ENCODE measurements around the gene CFAP46. TPM values are rescaled to one million over a fixed set of nuclear protein-coding genes. Genes with fewer than 3 reads are reported as not detected.

Gene CFAP46
- total and polyA plus RNA-seq, 2 of the 8 experiments (the other 6 are each of a cell fraction or from before 2014, with no cell fraction given): 2.6 to 4.8 TPM

GRCh38 chr10:132953428-132953827 is 11.1 kb upstream of the CFAP46 start:
- H3K27me3 ChIP-seq (replicated peaks in 1 of 4; ENCODE audit: control insufficient read depth in 3 of 4, extremely low read depth in 1 of 4, insufficient read depth in 3 of 4, low read length in 3 of 4): no peaks in the 10 kb centered on the region
- H2AK5ac ChIP-seq (ENCODE audit: low read depth, low read length): no peak overlapping the region
- FAIRE-seq: no peak
- no peak overlapping the region for H2BK12ac ChIP-seq (ENCODE audit: low read depth, low read length)
- H3K9ac ChIP-seq (replicated peaks in 1 of 4; ENCODE audit: extremely low read depth in 1 of 4, low read depth in 3 of 4, low read length in 3 of 4): no peak overlapping the region
- H3K4me2 ChIP-seq (ENCODE audit: insufficient read depth in 1 of 2, low read depth in 2 of 2, low read length in 2 of 2): no peak overlapping the region
- no peak overlapping the region for H3K23ac ChIP-seq (ENCODE audit: insufficient read length)
- no peak overlapping the region for H4K8ac ChIP-seq (ENCODE audit: extremely low read depth, insufficient read depth, low read length)
- DNase-seq (ENCODE audit: low read depth in 1 of 2, low spot score in 2 of 2): no peak
- no peak overlapping the region for H3K27ac ChIP-seq (ENCODE audit: low read depth, low read length)
- H3K14ac ChIP-seq (ENCODE audit: insufficient read length): no peak overlapping the region
- no peaks in the 10 kb centered on the region for H3K79me1 ChIP-seq (ENCODE audit: low read depth, low read length)
- no peak overlapping the region for H2BK5ac ChIP-seq (ENCODE audit: low read depth, low read length)
- no peak overlapping the region for H2AFZ ChIP-seq (ENCODE audit: low read length)
- no peak overlapping the region for H3K4me3 ChIP-seq (ENCODE audit: extremely low read depth in 1 of 4, insufficient read depth in 2 of 4, low read depth in 3 of 4, low read length in 4 of 4)
- no peak overlapping the region for H2BK120ac ChIP-seq (replicated peaks; ENCODE audit: low read depth, low read length)
- H3K36me3 ChIP-seq (ENCODE audit: control insufficient read depth in 2 of 4, insufficient read depth in 4 of 4, low read length in 3 of 4): no peaks in the 10 kb centered on the region
- no peak overlapping the region for H4K5ac ChIP-seq (ENCODE audit: insufficient read length, low read depth, low read length)
- H2BK15ac ChIP-seq (ENCODE audit: low read length): no peak overlapping the region
- H3K4me1 ChIP-seq (replicated peaks in 1 of 4; ENCODE audit: control insufficient read depth in 3 of 4, insufficient read depth in 4 of 4, low read length in 3 of 4): 0 out of 7 replicates have a peak, but pooled peaks cover 0 to under 1% (median 0%) of the 10 kb centered on the region in 4 experiments
- no peak overlapping the region for H3K18ac ChIP-seq (ENCODE audit: extremely low read depth, low read length)
- H3K79me2 ChIP-seq (ENCODE audit: control insufficient read depth in 1 of 2, insufficient read depth in 2 of 2, low read length in 2 of 2): no peaks in the 10 kb centered on the region
- H2BK20ac ChIP-seq (ENCODE audit: low read length): no peak overlapping the region
- 84% methylated on average over 5 of the region's 5 CpGs; no CpG with 5 or more reads in 1 of the 2 experiments for WGBS, 2 experiments (ENCODE audit: extremely low coverage in 1 of 2, insufficient coverage in 1 of 2, insufficient read length in 1 of 2, insufficient replicate concordance in 2 of 2, low coverage in 1 of 2, low lambda C conversion rate in 2 of 2, missing lambda C conversion rate in 1 of 2)
- TF ChIP-seq ASH2L (IDR thresholded peaks at IDR 0.05; ENCODE audit: low read length) (no peak), MAX (IDR thresholded peaks at IDR 0.05) (no peak), FOSL1 (IDR thresholded peaks at IDR 0.05; ENCODE audit: insufficient read depth, low read depth, low read length) (no peak), ATF3 (IDR thresholded peaks at IDR 0.05; ENCODE audit: insufficient read depth, low read depth, low read length) (no peak), SP2 (IDR thresholded peaks at IDR 0.05; ENCODE audit: low read length) (no peak), RFX5 (IDR thresholded peaks at IDR 0.05; ENCODE audit: borderline replicate concordance, low read depth, low read length) (no peak), POLR2AphosphoS5 (IDR thresholded peaks at IDR 0.05; ENCODE audit: low read depth, low read length) (no peak)
- CTCF ChIA-PET (ENCODE audit: partially characterized antibody): no interaction called here
- no peaks in the 10 kb centered on the region for H3K23me2 ChIP-seq (ENCODE audit: low read depth, low read length)
- no peak overlapping the region for H3K4ac ChIP-seq (replicated peaks; ENCODE audit: insufficient read length, low read depth, low read length)
- no peaks in the 10 kb centered on the region for H4K20me1 ChIP-seq (replicated peaks in 1 of 2; ENCODE audit: control insufficient read depth in 1 of 2, insufficient read depth in 2 of 2, low read length in 2 of 2)
- H3K56ac ChIP-seq (replicated peaks; ENCODE audit: insufficient read length, low read depth, low read length): no peak overlapping the region
- no peaks in the 10 kb centered on the region for H3K9me3 ChIP-seq (ENCODE audit: insufficient read depth in 2 of 2, low read depth in 1 of 2, low read length in 1 of 2)
- POLR2A ChIA-PET (ENCODE audit: partially characterized antibody): no interaction called here
- H4K91ac ChIP-seq (replicated peaks; ENCODE audit: insufficient read length, low read length): no peak overlapping the region
